ENCODE results near the gene ARL2BP.
"Not testable (repeated sequence)": the region's sequence is repeated elsewhere in the genome, so short reads cannot be mapped to it uniquely, and the experiment has no call there.

The ARL2BP gene

DNA sequence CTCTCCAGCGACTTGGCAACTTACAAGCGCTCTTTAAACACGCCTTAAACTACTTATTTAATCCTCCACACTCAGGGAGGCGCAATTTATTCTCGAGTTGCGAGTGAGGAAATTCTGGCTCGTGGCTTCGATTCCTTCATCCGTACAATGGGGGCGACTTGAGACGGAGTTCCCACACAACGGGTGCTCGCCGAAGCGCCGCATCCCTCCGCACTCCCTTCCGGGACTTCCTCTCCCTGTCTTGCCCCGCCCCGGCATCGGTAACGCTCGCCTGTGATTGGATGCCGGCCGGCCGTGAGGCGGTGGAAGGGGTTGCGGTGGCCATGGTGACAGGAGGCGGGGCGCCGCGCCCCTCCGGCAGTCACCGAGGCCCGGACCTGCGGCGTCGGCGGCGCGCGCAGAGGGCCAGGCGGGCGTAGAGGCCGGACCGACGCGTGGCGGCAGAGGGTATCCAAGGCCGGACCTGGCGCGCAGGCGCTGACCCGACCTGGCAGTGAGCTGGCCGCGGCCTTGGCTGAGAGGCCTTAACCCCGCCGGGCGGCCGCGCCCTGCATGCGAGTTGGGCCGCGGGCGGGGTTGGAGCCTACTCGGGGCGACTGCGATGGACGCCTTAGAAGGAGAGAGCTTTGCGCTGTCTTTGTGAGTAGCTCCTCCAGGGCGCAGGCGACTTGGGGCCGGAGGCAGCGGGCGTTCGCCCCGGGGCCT is at the start of gene ARL2BP:
TSS of gene ARL2BP (plus strand) at position 493 of the 705 bp plus-strand sequence. CDS start at position 602, 109 bp downstream.
- DNase-seq (ENCODE audit: low read depth) = peak; percentile 95

GRCh38 chr16:57196286-57196685 is 48.8 kb upstream of the ARL2BP start:
- DNase-seq (ENCODE audit: low read depth) = no peak

- no peak for DNase-seq (ENCODE audit: low read depth)
These were observed 48.3 kb upstream of the ARL2BP start for GRCh38 chr16:57196753-57197152.

GRCh38 chr16:57200321-57200720 is 44.7 kb upstream of the ARL2BP start:
- not testable (repeated sequence) for DNase-seq (ENCODE audit: low read depth)

DNA sequence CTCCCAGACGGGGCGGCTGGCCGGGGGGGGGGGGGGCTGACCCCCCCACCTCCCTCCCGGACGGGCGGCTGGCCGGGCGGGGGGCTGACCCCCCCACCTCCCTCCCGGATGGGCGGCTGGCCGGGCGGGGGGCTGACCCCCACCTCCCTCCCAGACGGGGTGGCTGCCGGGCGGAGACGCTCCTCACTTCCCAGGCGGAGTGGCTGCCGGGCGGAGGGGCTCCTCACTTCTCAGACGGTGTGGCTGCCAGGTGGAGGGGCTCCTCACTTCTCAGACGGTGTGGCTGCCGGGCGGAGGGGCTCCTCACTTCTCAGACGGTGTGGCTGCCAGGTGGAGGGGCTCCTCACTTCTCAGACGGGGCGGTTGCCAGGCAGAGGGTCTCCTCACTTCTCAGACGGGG is 44.1 kb upstream of the ARL2BP start:
- DNase-seq (ENCODE audit: low read depth) = not testable (repeated sequence)

DNA sequence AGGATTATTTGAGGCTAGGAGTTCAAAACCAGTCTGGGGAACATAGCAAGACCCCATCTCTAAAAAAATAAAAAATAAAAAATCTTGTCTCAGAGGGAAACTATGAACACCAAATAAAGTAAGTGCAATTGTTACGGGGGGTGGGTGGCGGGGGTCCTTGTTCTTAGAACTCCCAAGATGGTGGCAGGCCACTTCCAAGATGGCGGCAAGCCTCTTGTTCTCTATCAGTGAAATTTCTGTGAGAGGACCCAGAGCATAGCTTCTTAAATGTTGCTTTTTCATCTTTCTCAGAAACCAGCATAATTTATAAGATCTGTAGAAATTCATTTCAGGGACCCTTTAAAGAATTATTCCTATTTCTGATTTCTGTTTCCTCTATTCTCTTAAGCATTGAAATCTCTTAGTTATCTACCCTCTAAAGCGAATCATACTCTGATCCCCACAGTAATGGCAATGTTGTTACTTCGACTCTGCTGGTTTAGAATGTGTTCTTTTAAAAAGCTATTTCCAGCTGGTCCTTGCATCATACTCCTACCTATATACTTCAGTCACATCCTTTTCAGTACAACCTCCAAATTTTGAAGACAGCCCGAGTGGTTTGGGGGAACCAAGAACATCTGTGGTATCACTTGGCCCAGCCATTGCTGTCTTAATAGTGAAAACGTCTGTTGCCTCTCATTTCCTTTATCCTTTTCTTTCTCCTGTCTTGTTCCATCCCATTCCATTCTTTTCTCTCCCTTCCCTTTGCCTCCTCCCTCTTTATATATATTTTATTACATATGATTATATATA is 42.8 kb upstream of the ARL2BP start:
- no peak for DNase-seq (ENCODE audit: low read depth)

- DNase-seq (ENCODE audit: low read depth) = no peak
These were observed 41.6 kb upstream of the ARL2BP start for GRCh38 chr16:57203451-57203850.

- DNase-seq (ENCODE audit: low read depth) = no peak
These were observed 40.4 kb upstream of the ARL2BP start for GRCh38 chr16:57204675-57205074.

GRCh38 chr16:57208926-57209325 is 36.1 kb upstream of the ARL2BP start:
- no peak for DNase-seq (ENCODE audit: low read depth)

GRCh38 chr16:57209780-57210179 is 35.3 kb upstream of the ARL2BP start:
- no peak for DNase-seq (ENCODE audit: low read depth)

- DNase-seq (ENCODE audit: low read depth) = no peak
These were observed 31.6 kb upstream of the ARL2BP start for GRCh38 chr16:57213462-57213861.

DNA sequence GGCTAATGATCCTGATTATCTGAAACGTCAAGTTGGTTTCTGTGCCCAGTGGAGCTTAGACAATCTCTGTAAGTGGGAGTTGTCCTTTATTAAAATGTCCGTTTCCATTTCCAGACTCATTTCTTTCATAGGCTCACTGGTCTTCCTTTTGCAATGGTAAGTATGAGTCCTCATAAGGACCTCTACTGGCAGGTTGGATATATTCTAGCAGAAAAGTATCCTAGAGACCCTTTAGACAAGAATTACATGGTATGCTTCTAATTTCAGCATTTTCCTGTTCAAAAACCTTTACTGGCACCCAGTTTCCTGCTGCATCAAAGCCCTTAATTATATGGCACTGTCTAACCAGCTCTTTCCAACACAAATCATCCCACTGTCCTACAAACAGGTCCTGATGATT is 28.1 kb upstream of the ARL2BP start:
- no peak for DNase-seq (ENCODE audit: low read depth)

DNA sequence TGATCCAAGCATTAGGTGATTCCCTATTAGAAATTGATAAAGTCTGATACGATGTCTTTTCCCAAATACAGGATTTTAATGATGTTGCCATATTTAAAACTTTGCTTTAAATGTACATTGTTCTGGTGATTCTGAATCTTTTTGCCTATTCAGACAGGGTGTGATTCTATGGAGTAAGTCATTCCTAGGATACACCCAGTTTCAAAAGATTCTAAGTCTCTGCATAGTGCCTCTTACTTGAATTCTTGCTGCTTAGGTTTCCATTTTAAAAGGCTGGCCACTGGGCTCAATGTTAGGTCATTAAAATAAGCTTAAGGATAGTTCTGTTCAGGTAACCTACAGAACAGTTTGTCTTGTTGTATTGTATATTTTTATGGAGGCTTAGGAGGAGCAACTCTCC is 22.0 kb upstream of the ARL2BP start:
- DNase-seq (ENCODE audit: low read depth) = no peak

DNA sequence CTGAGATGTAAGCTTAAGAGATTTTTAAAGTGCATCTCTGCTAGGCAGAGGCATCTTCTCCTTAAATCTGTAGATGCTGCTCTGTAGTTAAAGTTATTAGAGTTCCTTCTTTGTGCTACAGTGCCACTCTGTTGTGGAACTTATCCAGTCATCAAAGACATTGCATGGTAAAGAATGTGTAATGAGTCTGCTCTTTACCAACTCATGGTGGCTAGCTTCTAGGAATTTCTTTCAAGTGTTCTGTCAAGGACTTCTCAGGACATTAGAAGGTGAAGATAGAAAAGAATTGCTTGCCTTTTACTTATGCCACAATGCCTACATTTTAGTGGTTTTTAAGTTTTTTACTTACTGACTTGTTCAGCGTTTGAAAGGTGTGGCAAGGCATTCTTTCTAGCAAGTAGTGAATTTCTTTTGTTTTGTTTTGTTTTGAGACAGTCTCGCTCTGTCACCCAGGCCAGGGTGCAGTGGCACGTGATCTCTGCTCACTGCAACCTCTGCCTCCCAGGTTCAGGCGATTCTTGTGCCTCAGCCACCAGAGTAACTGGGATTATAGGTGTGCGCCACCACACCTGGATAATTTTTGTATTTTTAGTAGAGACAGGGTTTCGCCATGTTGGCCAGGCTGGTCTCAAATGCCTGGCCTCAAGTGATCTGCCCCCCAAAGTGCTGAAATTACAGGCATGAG is 20.3 kb upstream of the ARL2BP start:
- DNase-seq (ENCODE audit: low read depth) = no peak

- DNase-seq (ENCODE audit: low read depth) = no peak
These were observed 19.1 kb upstream of the ARL2BP start for GRCh38 chr16:57225978-57226377.

DNA sequence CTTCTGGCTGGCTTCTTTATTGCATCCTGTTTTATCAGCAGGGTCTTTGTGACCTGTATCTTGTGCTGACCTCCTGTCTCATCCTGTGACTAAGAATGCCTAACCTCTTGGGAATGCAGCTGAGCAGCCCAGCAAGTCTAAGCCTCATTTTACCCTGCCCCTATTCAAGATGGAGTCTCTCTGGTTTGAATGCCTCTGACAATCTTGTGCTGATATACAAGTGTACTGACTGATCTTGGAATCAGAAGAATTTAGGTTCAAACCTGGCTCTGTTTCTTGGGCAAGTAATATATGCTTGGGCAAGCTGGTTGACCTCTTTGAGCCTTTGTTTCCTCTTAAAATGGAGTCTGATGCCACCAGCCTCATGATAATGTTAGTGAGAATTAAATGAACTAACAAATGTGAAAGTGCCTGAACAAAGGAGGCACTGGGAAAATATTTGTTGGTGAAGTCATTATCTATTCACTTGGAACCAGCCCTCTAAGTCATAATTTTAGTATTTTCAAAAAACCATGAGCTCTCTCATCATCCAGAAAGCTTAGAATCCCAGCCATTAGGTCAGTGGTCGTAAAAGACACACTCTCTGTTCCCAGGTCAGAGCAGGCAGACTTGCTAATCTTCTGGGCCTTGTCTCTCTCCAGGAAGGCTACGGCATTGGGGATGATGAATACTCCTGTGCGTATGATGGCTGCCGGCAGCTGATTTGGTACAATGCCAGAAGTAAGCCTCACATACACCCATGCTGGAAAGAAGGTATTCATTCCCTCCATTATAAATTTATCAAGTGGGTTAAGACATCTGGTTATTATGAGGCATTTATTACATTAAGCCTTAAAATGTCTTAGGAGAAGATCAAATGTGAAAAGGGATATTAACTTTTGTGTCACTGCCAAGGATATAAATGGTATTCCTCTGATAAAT is 18.1 kb upstream of the ARL2BP start:
- DNase-seq (ENCODE audit: low read depth) = no peak

GRCh38 chr16:57229079-57229478 is 16.0 kb upstream of the ARL2BP start:
- DNase-seq (ENCODE audit: low read depth) = no peak

GRCh38 chr16:57231821-57232350 is 13.2 kb upstream of the ARL2BP start:
- DNase-seq (ENCODE audit: low read depth) = no peak

DNA sequence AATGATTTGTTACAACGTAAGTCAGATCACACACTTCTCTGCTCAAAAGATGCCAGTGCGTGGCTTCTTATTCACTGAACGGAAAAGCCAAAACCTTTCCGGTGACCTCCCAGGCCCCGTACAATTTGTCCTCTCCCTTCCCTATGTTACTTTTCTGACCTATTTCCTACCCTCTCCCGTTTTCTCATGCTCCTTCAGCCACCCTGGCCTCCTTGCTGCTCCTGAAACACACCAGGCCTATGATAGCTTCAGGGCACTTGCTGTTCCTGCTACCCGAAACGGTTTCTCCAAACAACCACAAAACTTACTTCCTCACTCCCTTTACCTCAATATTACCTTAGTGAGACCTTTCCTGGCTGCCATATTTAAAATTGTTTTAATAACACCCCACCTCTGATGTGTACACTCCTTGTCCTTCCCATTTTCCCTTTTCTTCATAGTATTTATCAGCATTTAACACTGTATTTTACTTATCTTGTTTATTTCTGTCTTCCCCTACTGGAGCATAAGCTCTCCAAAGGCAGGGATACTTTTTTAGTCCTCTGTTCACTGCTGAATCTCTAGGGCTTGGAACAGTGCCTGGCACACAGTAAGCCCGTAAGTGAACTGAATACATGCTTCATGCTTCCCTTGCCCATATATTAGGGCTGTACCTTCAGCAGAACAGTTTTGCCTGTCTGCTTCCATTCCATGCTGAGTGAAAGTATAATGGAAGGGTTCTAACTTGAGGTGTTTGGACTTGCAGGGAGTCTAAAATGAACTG is 10.9 kb upstream of the ARL2BP start:
- no peak for DNase-seq (ENCODE audit: low read depth)

- no peak for DNase-seq (ENCODE audit: low read depth)
These were observed 10.4 kb upstream of the ARL2BP start for GRCh38 chr16:57234707-57235092.

All from activated T-cell treated with anti-CD3 and anti-CD28 coated beads for 24 hours (primary cell).